ENCODE measurements around the gene CECR2.

Gene CECR2

DNA sequence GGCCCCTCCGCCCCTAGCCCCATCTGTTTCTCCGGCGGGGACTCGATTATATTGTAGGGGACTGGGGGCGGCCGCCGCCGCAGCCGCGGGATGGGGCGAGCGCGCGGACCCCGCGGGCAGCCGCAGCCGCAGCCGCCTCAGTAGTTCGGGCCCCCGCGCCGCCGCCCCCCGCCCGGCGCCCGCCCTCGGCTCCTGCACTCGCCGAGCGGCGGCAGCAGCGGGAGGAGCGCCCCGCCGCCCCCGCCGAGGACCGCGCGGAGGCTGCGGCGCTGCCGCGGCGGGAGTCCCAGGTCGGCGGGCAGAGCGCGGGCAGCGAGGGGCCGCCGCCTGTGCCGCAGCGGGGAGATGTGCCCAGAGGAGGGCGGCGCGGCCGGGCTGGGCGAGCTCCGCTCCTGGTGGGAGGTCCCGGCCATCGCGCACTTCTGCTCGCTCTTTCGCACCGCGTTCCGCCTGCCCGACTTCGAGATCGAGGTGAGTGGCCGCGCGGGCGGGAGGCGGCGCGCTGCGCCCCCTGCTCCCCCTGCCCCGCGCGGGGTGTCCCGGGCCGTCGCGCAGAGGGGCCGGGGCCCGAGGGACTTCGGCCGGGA is at the start of gene CECR2:
TSS of gene CECR2 (plus strand) at position 22 of the 587 bp plus-strand sequence. CDS start at position 346, 324 bp downstream.
- peak; percentile 22 for DNase-seq (ENCODE audit: low spot score)

DNA sequence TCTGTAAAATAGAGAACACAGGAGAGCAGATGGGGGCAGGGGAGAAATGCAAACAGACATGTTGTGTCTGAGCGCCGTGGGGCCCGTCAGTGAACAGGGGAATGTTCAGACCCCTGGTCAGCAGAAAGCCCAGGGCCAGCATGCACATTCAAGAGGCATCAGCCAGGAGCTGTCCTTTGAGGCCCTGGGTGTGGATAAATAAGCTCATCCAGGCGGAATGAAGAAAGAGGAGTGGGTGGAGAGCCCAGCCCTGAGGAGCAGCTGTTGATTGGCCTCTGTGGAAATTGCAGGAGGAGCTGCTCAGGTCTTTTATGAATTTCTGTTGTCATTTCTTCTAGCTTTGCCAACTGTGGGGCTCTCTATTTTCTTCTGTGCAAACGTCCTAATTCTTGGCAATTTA is 49.7 kb upstream of the CECR2 start:
- no peak for DNase-seq (ENCODE audit: low spot score)

DNA sequence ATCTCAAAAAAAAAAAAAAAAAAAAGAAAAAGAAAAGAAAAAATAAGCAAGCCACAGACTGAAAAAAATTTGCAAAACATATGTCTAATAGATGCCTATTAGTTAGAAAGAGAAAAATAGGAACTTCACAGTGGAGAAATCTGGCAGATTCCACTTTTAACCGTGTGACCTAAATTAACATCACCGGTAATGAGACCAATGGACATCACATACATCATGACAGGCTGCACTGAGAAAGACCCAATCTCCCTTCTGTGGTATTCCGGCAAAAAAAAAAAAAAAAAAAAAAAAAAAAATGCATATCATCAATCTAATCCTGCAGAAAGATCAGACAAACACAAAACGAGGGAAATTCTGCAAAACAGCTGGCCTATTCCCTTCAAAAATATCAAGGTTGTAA is 46.7 kb upstream of the CECR2 start:
- DNase-seq (ENCODE audit: low spot score) = no peak

DNA sequence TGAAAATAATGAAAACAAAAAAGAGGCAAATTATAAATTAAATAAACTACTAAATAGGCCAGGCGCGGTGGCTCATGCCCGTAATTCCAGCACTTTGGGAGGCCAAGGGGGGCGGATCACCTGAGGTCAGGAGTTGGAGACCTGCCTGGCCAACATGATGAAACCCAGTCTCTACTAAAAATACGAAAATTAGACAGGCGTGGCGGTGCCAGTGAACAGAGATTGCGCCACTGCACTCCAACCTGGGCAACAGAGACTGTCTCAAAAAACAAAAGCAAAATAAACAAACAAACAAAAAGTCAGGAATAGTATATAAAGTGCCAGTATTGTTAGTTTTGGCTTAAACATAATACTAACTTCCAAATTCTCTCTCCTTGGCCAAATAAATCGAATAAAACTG is 37.6 kb upstream of the CECR2 start:
- no peak for DNase-seq (ENCODE audit: low spot score)

DNA sequence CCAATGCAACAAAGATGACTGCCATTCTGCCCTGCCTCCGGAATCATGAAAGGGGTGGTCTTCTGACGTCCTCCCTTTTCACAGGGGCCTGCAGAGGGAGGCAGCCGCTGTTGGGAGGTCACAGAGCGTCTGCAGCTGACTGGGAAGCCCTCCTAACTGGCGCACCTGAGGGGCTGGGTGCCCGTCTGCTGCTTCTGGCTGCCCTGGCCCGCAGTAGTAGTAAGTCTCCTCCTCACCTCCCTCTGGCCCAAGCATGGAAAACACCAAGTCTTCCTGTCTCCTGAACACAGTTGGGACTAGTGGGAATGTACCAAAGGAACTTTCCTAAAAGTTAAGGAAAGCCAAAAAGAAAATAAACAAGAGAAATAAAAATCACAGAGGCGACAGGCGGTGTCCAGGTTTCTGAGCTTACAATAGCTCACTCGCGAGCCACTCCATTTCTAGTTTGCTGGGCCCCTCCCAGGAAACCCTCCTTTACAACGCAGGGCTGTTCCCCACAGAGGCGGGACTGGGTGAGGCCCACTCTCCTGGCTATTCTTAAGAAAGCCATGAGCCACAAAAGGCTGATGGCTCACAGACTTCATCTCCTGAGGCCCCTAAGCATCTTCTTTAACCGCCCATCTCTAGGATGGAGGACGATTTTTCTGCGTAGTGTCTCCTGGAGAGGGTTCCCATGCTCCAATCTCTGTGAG is 37.0 kb upstream of the CECR2 start:
- DNase-seq (ENCODE audit: low spot score) = no peak

DNA sequence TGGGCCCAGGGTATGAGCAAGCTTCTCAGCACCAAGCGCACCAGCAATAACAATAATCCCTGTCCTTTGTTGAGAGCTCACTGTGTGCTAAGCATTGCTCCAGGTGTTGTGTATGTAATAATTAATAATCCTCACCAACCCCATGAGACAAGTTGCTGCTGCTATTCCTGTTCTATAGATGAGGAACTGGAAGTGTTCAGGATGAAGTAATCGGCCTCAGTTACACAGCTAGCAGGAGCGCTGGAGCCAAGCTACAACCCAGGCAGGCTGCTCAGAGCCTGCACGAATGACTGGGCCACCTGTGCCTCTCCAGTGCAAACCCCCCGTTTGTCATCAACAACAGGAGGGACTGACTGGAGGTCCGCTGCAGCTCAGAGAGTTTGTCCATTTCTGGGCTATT is 35.2 kb upstream of the CECR2 start:
- no peak for DNase-seq (ENCODE audit: low spot score)

DNA sequence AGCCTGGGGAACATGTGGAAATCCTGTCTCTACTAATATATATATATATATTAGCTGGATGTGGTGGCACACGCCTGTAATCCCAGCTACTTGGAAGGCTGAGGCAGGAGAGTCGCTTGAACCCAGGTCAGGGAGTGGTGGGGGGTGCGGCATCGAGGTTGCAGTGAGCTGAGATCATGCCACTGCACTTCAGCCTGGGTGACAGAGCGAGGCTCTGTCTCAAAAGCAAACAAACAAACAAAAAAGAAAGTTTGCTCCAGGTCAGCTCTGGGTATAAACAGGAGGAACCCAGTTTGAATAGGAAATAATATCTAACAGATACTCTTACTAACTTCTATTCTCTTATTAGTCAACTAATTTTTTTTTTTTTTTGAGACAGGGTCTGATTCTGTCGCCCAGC is 34.3 kb upstream of the CECR2 start:
- no peak for DNase-seq (ENCODE audit: low spot score)

DNA sequence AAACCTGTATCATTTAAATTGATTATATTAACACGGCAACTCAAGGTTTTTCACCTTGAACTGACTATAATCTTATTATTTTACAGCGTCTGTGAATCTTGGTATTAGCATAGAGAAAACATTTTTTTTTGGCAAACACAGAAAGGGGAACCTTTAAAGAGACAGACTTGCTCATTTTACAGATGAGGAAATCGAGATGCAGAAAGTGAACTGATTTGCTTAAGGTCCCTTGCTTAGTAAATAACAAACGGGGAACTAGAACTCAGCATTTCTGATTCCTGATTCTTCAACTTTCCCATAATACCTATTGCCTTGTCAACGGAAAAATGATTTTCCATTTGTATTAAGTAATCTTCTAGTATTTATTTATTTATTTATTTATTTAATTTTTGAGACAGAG is 33.2 kb upstream of the CECR2 start:
- DNase-seq (ENCODE audit: low spot score) = no peak

DNA sequence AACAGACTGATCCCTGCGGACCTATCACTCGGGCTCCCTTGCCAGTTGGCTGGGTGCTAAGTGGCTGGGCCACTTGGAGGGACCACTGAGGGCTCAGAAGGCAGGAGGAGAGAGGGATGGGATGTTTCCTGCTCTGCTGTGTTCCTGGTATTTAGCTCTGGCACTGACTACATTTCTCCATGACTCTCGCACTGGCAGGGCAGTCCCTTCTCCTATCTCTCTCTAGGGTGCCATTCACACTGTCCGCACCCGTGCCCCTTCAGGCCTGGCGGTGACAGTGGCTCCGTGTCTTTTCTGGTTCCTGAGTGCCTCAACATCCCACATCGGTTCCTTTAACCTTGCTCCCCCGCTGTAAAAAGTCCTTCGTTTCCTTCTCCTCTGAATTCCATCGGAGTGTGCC is 31.6 kb upstream of the CECR2 start:
- no peak for DNase-seq (ENCODE audit: low spot score)

DNA sequence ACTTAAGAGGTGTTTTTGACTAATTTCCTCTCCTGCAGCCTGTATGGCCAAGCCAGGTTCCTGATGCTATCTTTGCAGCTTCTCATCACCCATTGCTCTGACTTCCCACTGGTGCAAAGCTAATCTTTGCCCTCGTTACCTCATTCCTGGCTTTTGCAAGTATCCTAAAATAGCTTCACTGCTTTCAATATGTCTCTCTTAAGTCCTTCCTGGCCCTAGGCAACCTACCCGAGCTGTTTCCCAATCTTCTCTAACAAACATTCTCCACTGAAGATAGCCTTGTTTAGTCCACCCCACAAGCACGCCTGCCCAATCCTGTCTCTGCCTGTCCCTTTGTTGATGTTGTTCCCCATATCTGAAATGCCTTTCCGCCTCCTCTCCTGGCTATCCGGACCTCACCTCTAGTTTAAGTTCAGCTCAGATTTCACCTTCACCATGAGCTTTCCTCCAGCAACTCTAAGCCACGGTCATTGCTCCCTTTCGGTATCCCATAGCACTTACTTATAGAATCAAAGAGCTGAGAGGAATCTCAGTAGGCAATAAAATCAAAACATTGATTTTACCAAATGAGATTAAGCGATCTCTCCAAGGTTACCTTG is 30.1 kb upstream of the CECR2 start:
- no peak for DNase-seq (ENCODE audit: low spot score)

DNA sequence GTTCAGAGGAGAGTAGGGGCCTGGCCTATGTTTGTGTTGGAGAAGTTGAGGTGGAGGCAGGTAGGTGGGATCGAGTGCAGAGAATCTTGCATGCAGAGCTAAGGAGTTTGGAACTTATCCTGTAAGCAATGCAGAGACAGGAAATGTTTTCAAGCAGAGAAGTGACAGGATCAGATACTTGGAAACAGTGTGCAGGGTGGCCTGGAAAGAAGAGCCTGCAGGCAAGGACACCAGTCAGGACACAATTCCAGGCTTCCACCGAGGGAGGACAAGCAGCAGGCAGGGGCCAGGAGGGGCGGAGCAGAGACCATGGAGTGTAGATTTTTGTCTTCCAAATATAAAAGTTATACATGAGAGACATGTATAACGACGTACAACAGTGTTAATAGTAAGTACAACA is 26.9 kb upstream of the CECR2 start:
- no peak for DNase-seq (ENCODE audit: low spot score)

DNA sequence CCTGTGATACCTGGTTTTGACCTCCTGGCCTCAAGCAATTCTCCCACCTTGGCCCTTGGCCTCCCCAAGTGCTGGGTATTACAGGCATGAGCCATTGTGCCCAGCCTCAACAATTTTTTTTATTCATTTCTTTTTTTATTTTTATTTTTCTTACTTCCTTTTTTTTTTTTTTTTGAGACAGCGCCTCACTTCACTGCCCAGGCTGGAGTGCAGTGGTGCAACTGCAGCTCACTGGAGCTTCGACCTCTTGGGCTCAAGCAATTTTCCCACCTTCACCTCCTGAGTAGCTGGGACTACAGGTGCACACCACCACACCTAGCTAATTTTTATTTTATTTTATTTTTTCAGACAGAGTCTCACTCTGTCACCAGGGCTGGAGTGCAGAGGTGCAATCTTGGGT is 25.5 kb upstream of the CECR2 start:
- no peak for DNase-seq (ENCODE audit: low spot score)

DNA sequence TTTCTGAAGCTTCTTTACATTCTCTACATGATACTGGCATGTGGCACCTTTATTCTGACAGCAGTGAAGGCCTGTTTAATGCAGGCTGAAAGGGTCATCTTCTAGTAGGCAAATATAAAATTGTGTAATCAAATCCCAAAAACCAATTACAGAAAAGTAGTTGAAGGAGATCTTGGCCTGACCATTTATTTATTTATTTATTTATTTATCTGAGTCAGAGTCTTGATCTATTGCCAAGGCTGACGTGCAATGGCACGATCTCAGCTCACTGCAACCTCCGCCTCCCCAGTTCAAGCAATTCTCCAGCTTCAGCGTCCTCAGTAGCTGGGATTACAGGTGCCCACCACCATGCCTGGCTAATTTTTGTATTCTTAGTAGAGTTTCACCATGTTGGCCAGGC is 22.7 kb upstream of the CECR2 start:
- no peak for DNase-seq (ENCODE audit: low spot score)

DNA sequence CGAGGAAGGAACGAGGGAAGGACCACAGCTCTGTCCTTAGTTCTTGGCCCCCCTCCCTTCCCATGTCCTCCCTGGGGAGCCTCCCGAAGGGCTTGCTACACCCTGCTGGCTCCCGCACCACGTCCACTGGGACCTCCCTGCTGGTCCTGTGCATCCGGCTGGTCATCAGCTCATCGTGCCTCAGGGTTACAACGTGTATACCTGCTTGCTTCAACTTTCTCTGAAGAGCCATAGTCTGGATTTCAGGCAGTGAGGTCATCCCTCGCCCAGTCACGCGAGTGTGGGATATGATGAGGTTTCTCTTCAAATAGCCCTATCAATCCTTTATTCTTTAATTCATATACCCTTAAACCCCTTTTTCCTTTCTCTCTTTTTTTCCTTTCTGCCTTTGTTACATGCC is 21.5 kb upstream of the CECR2 start:
- DNase-seq (ENCODE audit: low spot score) = no peak

DNA sequence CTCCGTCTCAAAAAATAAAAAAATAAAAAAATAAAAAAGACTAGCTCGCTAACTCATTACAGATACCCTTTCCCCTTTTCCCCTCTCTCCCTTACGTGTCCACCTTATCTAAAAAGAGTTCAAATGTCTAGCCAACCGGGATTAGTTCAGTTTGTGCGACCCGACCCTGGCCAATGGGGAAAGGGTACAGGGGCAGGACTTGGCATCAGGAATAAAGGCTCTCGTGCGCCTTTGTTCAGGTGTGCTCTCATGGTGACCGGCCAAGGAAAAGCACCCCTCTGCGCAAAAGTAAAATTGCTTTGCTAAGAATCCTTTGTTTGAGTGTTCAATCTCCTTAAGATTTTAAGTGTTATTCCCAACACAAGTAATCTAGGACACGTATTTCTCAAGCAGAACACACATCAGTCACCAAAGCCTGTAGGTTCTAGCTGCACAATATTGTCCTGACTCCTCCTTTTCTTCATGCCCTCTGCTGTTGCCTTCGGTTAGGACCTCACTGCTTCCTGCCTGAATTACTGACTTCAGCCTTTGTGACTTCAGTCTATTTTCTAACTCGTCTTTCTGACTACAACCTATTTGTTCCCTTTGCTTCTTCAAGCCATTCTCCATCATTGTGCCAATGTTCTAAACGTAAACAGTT is 20.7 kb upstream of the CECR2 start:
- DNase-seq (ENCODE audit: low spot score) = no peak

DNA sequence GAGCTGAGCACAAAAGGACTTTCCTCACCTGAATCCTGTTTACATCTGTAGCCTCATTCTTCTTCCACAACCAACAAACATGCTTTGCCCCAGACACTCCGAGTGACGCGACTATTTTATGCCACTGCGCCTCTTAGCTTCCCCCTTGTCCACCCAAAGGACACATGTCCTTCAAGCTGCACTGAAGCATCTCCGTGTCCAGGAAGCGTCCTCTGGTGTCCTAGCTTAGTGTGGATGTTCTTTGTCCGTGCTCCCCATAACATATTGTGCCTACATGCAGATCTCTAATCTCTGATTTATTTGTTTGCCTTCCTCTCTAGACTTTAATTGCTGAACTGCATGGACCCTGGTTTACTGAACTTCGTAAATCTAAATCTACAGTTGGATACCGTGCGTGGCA is 20.1 kb upstream of the CECR2 start:
- no peak for DNase-seq (ENCODE audit: low spot score)

DNA sequence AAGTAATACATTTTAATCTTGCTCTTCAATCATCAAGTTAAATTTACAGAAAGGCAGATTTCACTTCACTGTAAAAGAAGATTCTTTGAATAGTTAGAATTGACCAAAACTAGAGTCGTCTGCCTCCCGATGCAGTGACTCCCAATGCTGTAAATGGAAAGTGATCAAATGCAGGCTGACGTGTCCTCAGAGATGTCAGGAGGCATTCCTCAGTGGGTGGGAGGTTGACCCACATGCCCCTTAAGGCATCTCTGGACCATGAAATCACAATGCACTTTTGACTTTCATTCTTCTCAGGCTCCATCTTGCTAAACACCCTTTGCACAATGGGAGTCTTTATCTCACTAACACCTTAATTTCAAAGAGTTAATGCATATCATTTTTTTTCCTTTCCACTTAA is 19.0 kb upstream of the CECR2 start:
- no peak for DNase-seq (ENCODE audit: low spot score)

DNA sequence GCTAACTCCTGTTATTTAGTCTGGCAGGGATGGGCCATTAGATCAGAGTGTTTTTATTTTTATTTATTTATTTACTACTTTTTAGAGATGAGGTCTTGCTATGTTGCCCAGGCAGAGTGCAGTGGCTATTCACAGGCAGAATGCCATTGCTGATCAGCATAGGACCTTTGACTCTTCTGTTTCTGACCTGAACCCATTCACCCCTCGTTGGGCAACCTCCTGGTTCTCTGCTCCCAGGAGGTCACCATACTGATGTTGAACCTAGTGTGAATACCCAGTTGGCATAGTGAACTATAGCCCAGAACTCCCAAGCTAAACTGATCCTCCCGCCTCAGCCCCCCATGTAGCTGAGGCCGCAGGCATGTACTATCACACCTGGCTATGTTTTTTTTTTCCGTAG is 16.5 kb upstream of the CECR2 start:
- DNase-seq (ENCODE audit: low spot score) = no peak

DNA sequence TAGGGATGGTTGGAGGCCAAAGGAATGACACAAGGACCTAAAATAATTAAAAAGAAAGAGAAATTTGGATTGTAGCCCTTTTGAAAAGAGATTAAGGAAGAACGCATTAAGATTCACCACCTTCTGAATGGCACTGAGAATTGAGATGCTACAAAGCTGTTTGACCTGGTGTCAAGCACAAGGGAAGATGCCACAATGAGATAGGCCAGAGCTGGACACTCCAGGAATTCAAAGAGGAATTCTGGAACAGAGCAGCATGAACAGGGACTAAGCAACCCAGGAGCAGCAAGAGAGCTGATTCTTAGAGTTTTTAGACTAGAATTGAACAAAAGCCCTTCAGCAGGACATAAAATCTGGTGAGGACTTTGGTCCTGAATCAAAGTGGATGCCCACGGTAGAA is 11.6 kb upstream of the CECR2 start:
- DNase-seq (ENCODE audit: low spot score) = no peak

DNA sequence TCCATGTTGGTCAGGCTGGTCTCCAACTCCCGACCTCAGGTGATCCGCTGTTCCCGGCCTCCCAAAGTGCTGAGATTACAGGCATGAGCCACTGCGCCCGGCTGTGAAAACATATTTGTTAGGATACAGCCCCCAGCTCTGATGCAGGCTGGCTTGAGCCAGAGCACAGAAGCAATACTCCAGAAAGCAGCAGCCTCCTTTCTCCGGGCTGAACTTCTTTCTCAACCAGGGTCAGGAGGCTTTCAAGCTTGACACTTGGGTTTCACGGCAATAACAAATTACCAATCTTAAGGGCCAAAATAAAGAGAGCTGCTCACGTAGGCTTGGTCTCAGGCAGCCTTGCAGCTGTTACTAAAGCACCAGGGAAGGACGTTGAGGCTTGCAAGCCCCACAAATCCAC is 10.8 kb upstream of the CECR2 start:
- no peak for DNase-seq (ENCODE audit: low spot score)

DNA sequence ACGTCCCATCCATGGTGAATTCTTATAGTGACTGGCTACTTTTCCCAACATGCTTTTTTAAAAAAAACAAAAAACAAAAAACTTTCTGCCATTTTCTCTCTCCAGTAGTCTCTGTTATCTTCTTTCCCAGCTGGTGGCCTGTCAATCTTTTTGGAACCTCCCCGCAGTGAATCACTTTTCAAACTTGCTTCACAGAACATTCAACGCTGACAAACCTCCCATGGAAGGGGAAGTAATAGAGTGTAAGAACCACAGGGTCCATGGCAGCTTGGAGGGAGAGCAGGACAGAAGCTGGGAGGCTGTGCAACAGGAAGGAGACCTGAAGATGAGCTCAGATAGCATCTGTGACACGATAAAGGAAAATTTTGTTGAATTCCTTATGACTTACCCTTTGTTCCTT is 9.8 kb upstream of the CECR2 start:
- DNase-seq (ENCODE audit: low spot score) = no peak

DNA sequence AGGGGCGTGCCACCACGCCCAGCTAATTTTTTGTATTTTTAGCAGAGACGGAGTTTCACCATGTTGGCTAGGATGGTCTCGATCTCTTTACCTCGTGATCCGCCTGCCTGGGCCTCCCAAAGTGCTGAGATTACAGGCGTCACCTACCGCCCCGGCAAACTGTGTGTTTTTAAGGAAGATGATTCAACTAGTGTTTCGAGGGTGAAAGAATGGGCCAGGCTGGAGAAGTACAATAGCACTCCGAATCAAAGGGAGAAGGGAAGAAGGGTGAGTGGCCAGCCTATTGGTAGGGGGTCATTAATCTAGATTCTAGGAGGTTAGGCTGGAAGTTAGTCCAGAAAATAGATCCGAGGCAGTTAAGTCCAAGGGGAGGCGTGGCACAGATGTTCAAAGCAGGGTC is 2.9 kb upstream of the CECR2 start:
- no peak for DNase-seq (ENCODE audit: low spot score)

DNA sequence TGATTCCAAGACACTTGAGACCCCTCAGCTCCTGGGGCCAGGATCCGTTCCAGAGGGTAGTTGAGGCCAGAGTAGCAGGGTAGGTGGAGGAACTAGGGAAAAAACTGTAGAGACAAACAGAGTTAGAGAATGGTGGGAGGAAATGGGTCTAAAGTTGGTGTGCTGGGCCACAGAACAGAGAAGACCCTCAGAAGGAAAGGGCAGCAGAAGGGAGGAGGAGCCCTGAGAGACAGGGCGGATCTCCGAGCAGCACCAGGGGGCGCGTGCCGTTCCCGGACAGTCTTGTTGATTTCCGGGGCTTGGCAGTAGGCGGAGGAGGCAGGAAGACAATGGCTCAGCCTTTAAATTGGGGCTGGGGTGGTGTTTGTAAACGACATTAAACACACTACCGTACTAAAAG is 2.4 kb upstream of the CECR2 start:
- DNase-seq (ENCODE audit: low spot score) = no peak

Measured in AG08396 (cell line).